HEK293 (cell line): Measurements from ENCODE around the gene STAP2.

Experiments used
- ZNF426 ChIP-seq: fragments of 450-650 bp; formaldehyde crosslinking; IDR thresholded peaks from 2 replicates; pipeline ENCODE4 v1.5.1; 2017; ENCODE audit warnings: missing biosample characterization, missing genetic modification characterization, mild to moderate bottlenecking, inconsistent platforms, moderate library complexity
- TF ChIP-seq, protein P1 (sequence below): fragments of 450-650 bp; formaldehyde crosslinking; IDR thresholded peaks from 2 replicates; pipeline ENCODE4 v1.5.1; 2016; ENCODE audit warnings: missing biosample characterization, missing genetic modification characterization

DNA sequence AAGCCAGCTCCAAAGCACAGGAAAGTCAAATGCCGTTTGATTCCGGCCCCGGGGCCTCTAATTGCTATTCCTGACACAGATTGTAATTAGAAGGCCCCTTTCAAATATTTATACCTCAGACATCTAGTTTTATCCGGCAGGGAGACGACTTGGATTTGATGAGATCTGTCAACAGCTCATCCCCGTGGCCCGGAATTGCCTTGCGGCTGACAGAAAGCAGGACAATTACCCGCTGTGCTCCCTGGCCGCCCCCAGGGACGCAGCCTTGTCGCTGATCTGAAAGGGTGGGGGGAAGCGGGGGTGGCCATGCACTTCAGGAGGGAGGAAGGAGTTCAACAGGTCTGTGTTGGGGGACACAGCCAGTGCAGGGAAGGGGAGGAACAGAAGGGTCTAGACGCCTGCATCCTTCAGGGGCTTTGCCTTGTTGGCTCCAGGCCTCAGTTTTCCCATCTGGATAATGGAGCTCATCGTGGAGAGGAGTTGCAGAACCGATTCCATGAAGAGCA, 61.4 kb downstream of the STAP2 start:
- TF ChIP-seq, protein P1, sequence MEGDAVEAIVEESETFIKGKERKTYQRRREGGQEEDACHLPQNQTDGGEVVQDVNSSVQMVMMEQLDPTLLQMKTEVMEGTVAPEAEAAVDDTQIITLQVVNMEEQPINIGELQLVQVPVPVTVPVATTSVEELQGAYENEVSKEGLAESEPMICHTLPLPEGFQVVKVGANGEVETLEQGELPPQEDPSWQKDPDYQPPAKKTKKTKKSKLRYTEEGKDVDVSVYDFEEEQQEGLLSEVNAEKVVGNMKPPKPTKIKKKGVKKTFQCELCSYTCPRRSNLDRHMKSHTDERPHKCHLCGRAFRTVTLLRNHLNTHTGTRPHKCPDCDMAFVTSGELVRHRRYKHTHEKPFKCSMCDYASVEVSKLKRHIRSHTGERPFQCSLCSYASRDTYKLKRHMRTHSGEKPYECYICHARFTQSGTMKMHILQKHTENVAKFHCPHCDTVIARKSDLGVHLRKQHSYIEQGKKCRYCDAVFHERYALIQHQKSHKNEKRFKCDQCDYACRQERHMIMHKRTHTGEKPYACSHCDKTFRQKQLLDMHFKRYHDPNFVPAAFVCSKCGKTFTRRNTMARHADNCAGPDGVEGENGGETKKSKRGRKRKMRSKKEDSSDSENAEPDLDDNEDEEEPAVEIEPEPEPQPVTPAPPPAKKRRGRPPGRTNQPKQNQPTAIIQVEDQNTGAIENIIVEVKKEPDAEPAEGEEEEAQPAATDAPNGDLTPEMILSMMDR (tag by site-specific recombination), result no peak
- no peak for TF ChIP-seq ZNF426 (tag by site-specific recombination)
